ENCODE measurements around the gene CPLX3.

The CPLX3 gene

GRCh38 chr15:74855857-74856256 is 29.4 kb downstream of the CPLX3 start:
- TF ChIP-seq TEAD4 (IDR thresholded peaks at IDR 0.05), result no peak
- TF ChIP-seq TAF1 (IDR thresholded peaks at IDR 0.05; ENCODE audit: low read depth), result no peak
- TF ChIP-seq YY1 (IDR thresholded peaks at IDR 0.05; ENCODE audit: low read depth), result no peak
- TF ChIP-seq USF1 (IDR thresholded peaks at IDR 0.05), result no peak
- no peak for TF ChIP-seq REST (IDR thresholded peaks at IDR 0.05; ENCODE audit: low read depth)

- TF ChIP-seq MAX (IDR thresholded peaks at IDR 0.05) (no peak), YY1 (IDR thresholded peaks at IDR 0.05; ENCODE audit: low read depth) (no peak), EGR1 (IDR thresholded peaks at IDR 0.05) (no peak), RAD21 (IDR thresholded peaks at IDR 0.05; ENCODE audit: low read depth) (no peak), REST (IDR thresholded peaks at IDR 0.05; ENCODE audit: low read depth) (no peak), FOXM1 (IDR thresholded peaks at IDR 0.05; ENCODE audit: borderline replicate concordance, low read depth) (no peak), NFIC (IDR thresholded peaks at IDR 0.05) (no peak), CEBPB (IDR thresholded peaks at IDR 0.05) (no peak)
These were observed 30.1 kb downstream of the CPLX3 start for GRCh38 chr15:74856537-74856936.

- TF ChIP-seq REST (IDR thresholded peaks at IDR 0.05; ENCODE audit: low read depth) (no peak), YY1 (IDR thresholded peaks at IDR 0.05; ENCODE audit: low read depth) (no peak), EGR1 (IDR thresholded peaks at IDR 0.05) (no peak), EP300 (IDR thresholded peaks at IDR 0.05; ENCODE audit: borderline replicate concordance) (no peak), CREB1 (IDR thresholded peaks at IDR 0.05; ENCODE audit: low read depth) (no peak), TEAD4 (IDR thresholded peaks at IDR 0.05) (no peak), NFIC (IDR thresholded peaks at IDR 0.05) (no peak), FOXM1 (IDR thresholded peaks at IDR 0.05; ENCODE audit: borderline replicate concordance, low read depth) (no peak), MAX (IDR thresholded peaks at IDR 0.05) (no peak), ZBTB7A (IDR thresholded peaks at IDR 0.05; ENCODE audit: low read depth) (no peak), TCF12 (IDR thresholded peaks at IDR 0.05; ENCODE audit: low read depth) (no peak), RAD21 (IDR thresholded peaks at IDR 0.05; ENCODE audit: low read depth) (no peak), USF1 (IDR thresholded peaks at IDR 0.05) (no peak), TAF1 (IDR thresholded peaks at IDR 0.05; ENCODE audit: low read depth) (no peak), CEBPB (IDR thresholded peaks at IDR 0.05) (no peak)
These were observed 30.7 kb downstream of the CPLX3 start for GRCh38 chr15:74857082-74857655.

- TF ChIP-seq YY1 (IDR thresholded peaks at IDR 0.05; ENCODE audit: low read depth), result no peak
- TF ChIP-seq ZBTB7A (IDR thresholded peaks at IDR 0.05; ENCODE audit: low read depth), result no peak
- TF ChIP-seq USF1 (IDR thresholded peaks at IDR 0.05), result no peak
- no peak for TF ChIP-seq MAX (IDR thresholded peaks at IDR 0.05)
- no peak for TF ChIP-seq CREB1 (IDR thresholded peaks at IDR 0.05; ENCODE audit: low read depth)
- TF ChIP-seq TAF1 (IDR thresholded peaks at IDR 0.05; ENCODE audit: low read depth), result no peak
- no peak for TF ChIP-seq EGR1 (IDR thresholded peaks at IDR 0.05)
- TF ChIP-seq RAD21 (IDR thresholded peaks at IDR 0.05; ENCODE audit: low read depth), result no peak
- TF ChIP-seq CEBPB (IDR thresholded peaks at IDR 0.05), result no peak
- TF ChIP-seq NFIC (IDR thresholded peaks at IDR 0.05), result no peak
- no peak for TF ChIP-seq FOXM1 (IDR thresholded peaks at IDR 0.05; ENCODE audit: borderline replicate concordance, low read depth)
- TF ChIP-seq REST (IDR thresholded peaks at IDR 0.05; ENCODE audit: low read depth), result no peak
- no peak for TF ChIP-seq TEAD4 (IDR thresholded peaks at IDR 0.05)
- no peak for TF ChIP-seq EP300 (IDR thresholded peaks at IDR 0.05; ENCODE audit: borderline replicate concordance)
- no peak for TF ChIP-seq TCF12 (IDR thresholded peaks at IDR 0.05; ENCODE audit: low read depth)
These were observed 31.4 kb downstream of the CPLX3 start for GRCh38 chr15:74857671-74858368.
